Activated T-cell treated with anti-CD3 and anti-CD28 coated beads, Interleukin-2, amount 50 U/mL, for 72 hours (primary cell): Measurements from ENCODE around the gene UPB1. TPM values are rescaled to one million over a fixed set of nuclear protein-coding genes. Genes with fewer than 3 reads are reported as not detected.
"Not testable (repeated sequence)": the region's sequence is repeated elsewhere in the genome, so short reads cannot be mapped to it uniquely, and the experiment has no call there.

Source experiments
- ATAC-seq, 2 donors: fragments of 150-1000 bp; cut with Tn5 transposase; replicated peaks in 1 of 2; 2 replicates each; pipeline ENCODE4 v1.10.0; 2021; ENCODE audit warnings: moderate library complexity in 2 of 2, mild to moderate bottlenecking in 1 of 2
- DNase-seq, 2 donors: peaks; one replicate each; pipeline ENCODE4 v3.0.0; 2021 to 2022; ENCODE audit warnings: mixed read lengths in 1 of 2
- H3K27ac Mint-ChIP-seq: one replicate; pipeline ENCODE4 v1.8.0; 2022; ENCODE audit warnings: mild to moderate bottlenecking, moderate library complexity, mixed read lengths
- H3K27me3 Mint-ChIP-seq: one replicate; pipeline ENCODE4 v1.8.0; 2022; ENCODE audit warnings: low read depth, mixed read lengths
- H3K36me3 Mint-ChIP-seq, 2 donors: one replicate each; pipeline ENCODE4 v1.8.0; 2022; ENCODE audit warnings: mixed read lengths in 2 of 2, mild to moderate bottlenecking in 1 of 2; ENCODE audit not compliant: insufficient read depth in 2 of 2
- H3K4me1 Mint-ChIP-seq: one replicate; pipeline ENCODE4 v1.8.0; 2022; ENCODE audit warnings: low read depth, mixed read lengths
- H3K4me3 Mint-ChIP-seq, 2 donors: one replicate each; pipeline ENCODE4 v1.8.0; 2022; ENCODE audit warnings: mild to moderate bottlenecking in 2 of 2, mixed read lengths in 2 of 2, moderate library complexity in 2 of 2
- H3K9me3 Mint-ChIP-seq, 2 donors: one replicate each; pipeline ENCODE4 v1.8.0; 2022; ENCODE audit warnings: mixed read lengths in 2 of 2
- total RNA-seq, 2 donors: library from RNA; stranded (reverse); gene quantifications; one replicate each; pipeline ENCODE4 v1.2.3, GENCODE V29; 2022

Gene UPB1
- total RNA-seq, 2 donors from 2014 or later: 0.26 to 1.2 TPM

- no peak for ATAC-seq
- DNase-seq: no peak
- no peak overlapping the region for H3K4me3 Mint-ChIP-seq
- no peaks in the 10 kb centered on the region for H3K9me3 Mint-ChIP-seq
- H3K4me1 Mint-ChIP-seq: no peaks in the 10 kb centered on the region
- H3K36me3 Mint-ChIP-seq: no peaks in the 10 kb centered on the region
- no peak overlapping the region for H3K27ac Mint-ChIP-seq
- H3K27me3 Mint-ChIP-seq: no peaks in the 10 kb centered on the region
These were observed 36.9 kb downstream of the UPB1 start for GRCh38 chr22:24532075-24532474.

- no peak for DNase-seq
- H3K36me3 Mint-ChIP-seq: peaks cover 1 to 2% of the 10 kb centered on the region in 2 donors
- no peaks in the 10 kb centered on the region for H3K27me3 Mint-ChIP-seq
- H3K27ac Mint-ChIP-seq: no peak overlapping the region
- no peaks in the 10 kb centered on the region for H3K9me3 Mint-ChIP-seq
- no peaks in the 10 kb centered on the region for H3K4me1 Mint-ChIP-seq
- no peak overlapping the region for H3K4me3 Mint-ChIP-seq
- ATAC-seq: no peak
These were observed 40.2 kb downstream of the UPB1 start for GRCh38 chr22:24535348-24535747.

GRCh38 chr22:24536089-24536488 lies 41.0 kb downstream of the UPB1 start:
- Mint-ChIP-seq H3K4me1 (no peaks in the 10 kb centered on the region), H3K27me3 (no peaks in the 10 kb centered on the region), H3K27ac (no peak overlapping the region), H3K9me3 (no peaks in the 10 kb centered on the region), H3K4me3 (no peak overlapping the region), H3K36me3 (peaks cover 1 to 2% of the 10 kb centered on the region in 2 donors)
- DNase-seq: no peak
- ATAC-seq: no peak

- H3K27ac Mint-ChIP-seq: no peak overlapping the region
- peaks cover 1 to 2% of the 10 kb centered on the region in 2 donors for H3K36me3 Mint-ChIP-seq
- no peaks in the 10 kb centered on the region for H3K9me3 Mint-ChIP-seq
These were observed 45.3 kb downstream of the UPB1 start for GRCh38 chr22:24540470-24540869.

GRCh38 chr22:24541681-24542515 lies 46.8 kb downstream of the UPB1 start:
- DNase-seq (no peak), ATAC-seq (no peak)
- no peaks in the 10 kb centered on the region for H3K27me3 Mint-ChIP-seq
- no peak overlapping the region for H3K27ac Mint-ChIP-seq
- H3K36me3 Mint-ChIP-seq: peaks cover 4 to 6% of the 10 kb centered on the region in 2 donors
- no peaks in the 10 kb centered on the region for H3K9me3 Mint-ChIP-seq
- no peaks in the 10 kb centered on the region for H3K4me1 Mint-ChIP-seq
- no peak overlapping the region for H3K4me3 Mint-ChIP-seq

More at GRCh38 chr22:24540470-24540869, 45.3 kb downstream of the UPB1 start:
- H3K4me1 Mint-ChIP-seq: no peaks in the 10 kb centered on the region
- ATAC-seq (no peak), DNase-seq (no peak)
- H3K4me3 Mint-ChIP-seq: no peak overlapping the region
- no peaks in the 10 kb centered on the region for H3K27me3 Mint-ChIP-seq

GRCh38 chr22:24542641-24543040 lies 47.5 kb downstream of the UPB1 start:
- Mint-ChIP-seq H3K4me1 (no peaks in the 10 kb centered on the region), H3K27me3 (no peaks in the 10 kb centered on the region), H3K36me3 (peaks cover 4 to 8% of the 10 kb centered on the region in 2 donors), H3K9me3 (no peaks in the 10 kb centered on the region), H3K4me3 (no peak overlapping the region), H3K27ac (no peak overlapping the region)
- no peak for ATAC-seq
- DNase-seq: no peak

GRCh38 chr22:24543185-24543601 lies 48.1 kb downstream of the UPB1 start:
- peaks cover 4 to 8% of the 10 kb centered on the region in 2 donors for H3K36me3 Mint-ChIP-seq
- H3K4me3 Mint-ChIP-seq: no peak overlapping the region
- DNase-seq (no peak), ATAC-seq (no peak)
- no peak overlapping the region for H3K27ac Mint-ChIP-seq
- H3K4me1 Mint-ChIP-seq: no peaks in the 10 kb centered on the region
- no peaks in the 10 kb centered on the region for H3K9me3 Mint-ChIP-seq
- no peaks in the 10 kb centered on the region for H3K27me3 Mint-ChIP-seq

DNA sequence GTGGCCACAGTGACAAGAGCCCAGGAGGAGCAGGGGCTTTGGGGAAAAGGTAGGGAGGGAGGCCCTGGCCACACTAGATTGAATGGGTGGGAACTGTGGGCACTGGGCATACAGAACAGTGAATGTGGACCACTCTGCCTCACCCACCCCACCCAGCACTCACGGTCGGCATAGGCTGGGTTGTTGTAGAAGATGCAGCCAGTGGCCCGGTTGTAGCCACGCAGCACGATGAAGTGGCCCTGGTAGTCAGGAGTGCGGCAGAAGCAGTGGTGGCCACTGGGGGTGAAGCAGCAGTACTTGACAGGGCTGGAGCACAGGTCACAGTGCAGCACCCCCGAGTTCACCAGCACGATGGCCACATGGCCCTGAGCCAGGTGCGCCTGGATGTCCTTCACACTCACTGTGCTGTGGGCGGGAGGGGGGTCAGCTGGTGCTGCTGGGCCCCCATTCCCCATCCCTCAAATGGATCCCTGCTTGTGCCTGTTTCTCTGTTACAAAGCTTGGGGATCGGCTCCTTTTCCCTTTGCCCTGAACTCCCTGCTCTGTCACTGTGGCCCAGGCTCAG lies 48.6 kb downstream of the UPB1 start:
- Mint-ChIP-seq H3K9me3 (no peaks in the 10 kb centered on the region), H3K36me3 (peaks cover 4 to 8% of the 10 kb centered on the region in 2 donors), H3K4me3 (no peak overlapping the region), H3K4me1 (no peaks in the 10 kb centered on the region), H3K27ac (no peak overlapping the region), H3K27me3 (no peaks in the 10 kb centered on the region)
- ATAC-seq: no peak
- no peak for DNase-seq

GRCh38 chr22:24548812-24549211 lies 53.7 kb downstream of the UPB1 start:
- no peak for ATAC-seq
- H3K36me3 Mint-ChIP-seq: peaks cover 5 to 13% of the 10 kb centered on the region in 2 donors
- DNase-seq: no peak
- H3K27ac Mint-ChIP-seq: no peak overlapping the region
- peaks cover 18% of the 10 kb centered on the region for H3K4me1 Mint-ChIP-seq
- no peak overlapping the region for H3K4me3 Mint-ChIP-seq
- no peaks in the 10 kb centered on the region for H3K9me3 Mint-ChIP-seq
- H3K27me3 Mint-ChIP-seq: no peaks in the 10 kb centered on the region

- no peak overlapping the region for H3K27ac Mint-ChIP-seq
- DNase-seq (no peak), ATAC-seq (no peak)
- H3K9me3 Mint-ChIP-seq: no peaks in the 10 kb centered on the region
- no peak overlapping the region for H3K4me3 Mint-ChIP-seq
- peaks cover 25% of the 10 kb centered on the region for H3K4me1 Mint-ChIP-seq
- H3K36me3 Mint-ChIP-seq: peaks cover 8 to 15% of the 10 kb centered on the region in 2 donors
- no peaks in the 10 kb centered on the region for H3K27me3 Mint-ChIP-seq
These were observed 55.1 kb downstream of the UPB1 start for GRCh38 chr22:24550028-24550901.

- H3K4me1 Mint-ChIP-seq: peaks cover 25% of the 10 kb centered on the region
- no peak overlapping the region for H3K27ac Mint-ChIP-seq
- no peaks in the 10 kb centered on the region for H3K9me3 Mint-ChIP-seq
These were observed 55.8 kb downstream of the UPB1 start for GRCh38 chr22:24550902-24551435.

DNA sequence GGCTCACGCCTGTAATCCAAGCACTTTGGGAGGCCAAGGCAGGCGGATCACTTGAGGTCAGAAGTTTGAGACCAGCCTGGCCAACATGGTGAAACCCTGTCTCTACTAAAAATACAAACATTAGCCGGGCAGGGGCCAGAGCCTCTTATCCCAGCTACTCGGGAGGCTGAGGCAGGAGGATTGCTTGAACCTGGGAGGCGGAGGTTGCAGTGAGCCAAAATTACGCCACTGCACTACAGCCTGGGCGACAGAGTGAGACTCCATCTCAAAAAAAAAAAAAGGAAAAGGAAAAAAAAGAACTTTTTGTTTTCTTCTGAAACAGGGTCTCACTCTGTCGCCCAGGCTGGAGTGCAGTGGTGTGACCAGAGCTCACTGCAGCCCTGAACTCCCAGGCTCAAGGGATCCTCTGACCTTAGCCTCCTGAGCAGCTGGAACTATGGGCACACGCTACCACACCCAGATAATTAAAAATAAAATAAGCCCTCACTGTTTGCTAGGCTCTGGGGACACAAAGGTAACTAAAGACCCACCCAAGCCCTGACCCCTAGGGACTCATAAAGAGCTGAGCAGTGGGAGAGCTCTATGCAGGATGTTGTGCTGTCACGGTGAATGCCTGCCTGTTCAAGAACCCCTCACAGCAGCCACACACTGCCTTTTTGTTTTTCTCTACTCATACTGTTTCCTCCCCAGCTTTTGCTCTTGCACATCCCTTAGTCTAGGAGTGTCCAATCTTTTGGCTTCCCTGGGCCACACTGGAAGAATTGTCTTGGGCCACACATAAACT lies 57.6 kb downstream of the UPB1 start:
- Mint-ChIP-seq H3K4me1 (peaks cover 39% of the 10 kb centered on the region), H3K36me3 (peaks cover 14 to 18% of the 10 kb centered on the region in 2 donors), H3K4me3 (peak overlapping the region; percentile 94 to 100)
- H3K27ac Mint-ChIP-seq, DNase-seq, H3K27me3 Mint-ChIP-seq, ATAC-seq, H3K9me3 Mint-ChIP-seq: not testable (repeated sequence)

More at GRCh38 chr22:24550902-24551435, 55.8 kb downstream of the UPB1 start:
- H3K36me3 Mint-ChIP-seq: peaks cover 10 to 17% of the 10 kb centered on the region in 2 donors
- H3K4me3 Mint-ChIP-seq: no peak overlapping the region
- ATAC-seq: no peak
- no peaks in the 10 kb centered on the region for H3K27me3 Mint-ChIP-seq
- no peak for DNase-seq
